GM19438 (cell line): ENCODE results near the gene DCAF12.

Experiments
- ATAC-seq: cut with Tn5 transposase; IDR thresholded peaks from one replicate; pipeline ENCODE4 v1.9.1; 2021; ENCODE audit warnings: low read depth; ENCODE audit not compliant: unreplicated experiment

Gene DCAF12

DNA sequence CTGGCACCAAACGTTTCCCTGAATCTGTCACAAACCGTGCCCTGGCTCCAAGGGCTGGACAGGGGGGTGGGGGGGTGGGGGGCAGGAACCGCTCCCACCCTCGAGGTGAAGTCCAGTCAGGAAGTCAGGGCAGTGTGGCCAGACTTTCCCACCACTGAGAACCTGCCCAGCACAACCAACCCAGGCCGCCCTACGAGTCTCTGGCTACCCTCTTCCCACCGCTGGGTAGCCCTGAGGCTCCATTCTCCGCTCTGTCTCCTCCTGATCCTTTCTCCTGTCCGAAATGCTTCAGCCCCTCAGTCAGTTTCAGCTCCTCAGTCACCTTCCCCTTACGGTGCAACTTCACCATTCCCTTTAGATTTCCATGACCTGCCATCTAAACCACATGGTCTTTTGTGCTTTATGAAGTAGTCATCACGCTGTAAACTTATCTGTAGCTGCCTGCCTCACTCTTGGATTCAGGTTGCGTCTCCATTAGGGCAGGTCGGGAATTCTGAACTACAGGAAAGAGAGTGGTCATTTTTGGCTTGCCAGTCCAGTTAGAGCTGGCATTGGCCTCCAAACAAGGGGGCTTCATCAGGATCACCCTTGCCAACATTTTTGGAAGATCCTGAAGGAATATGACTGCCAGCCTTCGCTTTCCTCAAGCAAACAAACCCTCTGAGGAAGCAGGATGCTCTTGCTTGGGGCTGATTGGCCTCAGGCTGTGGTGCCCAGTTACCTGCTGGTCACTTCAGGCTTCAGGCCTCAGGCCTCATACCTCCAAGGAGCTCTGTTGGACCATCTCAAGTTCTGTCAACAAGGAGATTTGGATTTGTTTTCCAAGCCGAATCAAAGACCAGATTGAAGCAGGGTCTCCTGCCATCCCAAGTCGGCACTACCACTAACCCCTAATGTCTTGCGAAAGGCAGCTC, 794 bp upstream of the DCAF12 start:
- ATAC-seq = no peak

DNA sequence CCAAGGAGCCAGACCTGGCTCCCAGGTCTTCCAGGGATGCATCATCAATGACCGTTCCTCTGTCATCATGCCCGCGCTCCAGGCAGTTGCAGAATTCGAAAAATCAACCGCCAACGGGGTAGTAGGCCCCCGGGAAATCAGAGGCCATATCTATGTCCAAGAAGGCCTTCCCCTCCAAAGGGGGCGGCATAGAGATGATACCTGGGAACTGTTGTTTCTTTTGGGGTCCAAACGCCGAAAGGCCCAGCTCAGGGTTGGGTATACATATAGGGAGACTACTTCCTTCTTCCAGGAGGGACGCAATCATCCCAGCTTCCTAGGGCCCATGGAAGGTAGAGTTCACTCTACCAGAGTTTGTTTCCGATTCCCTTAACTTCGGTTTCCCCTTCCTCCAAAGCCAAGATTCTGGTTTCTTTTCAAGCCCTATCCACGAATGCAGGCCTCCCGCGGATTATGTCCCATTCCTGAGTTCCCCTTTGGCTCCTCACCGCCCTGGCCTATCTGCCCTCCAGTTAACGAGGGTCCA, 754 bp downstream of the DCAF12 start:
- no peak for ATAC-seq

- no peak for ATAC-seq
These were observed 1.6 kb downstream of the DCAF12 start for GRCh38 chr9:34124926-34125325.

GRCh38 chr9:34124099-34124498, 2.4 kb downstream of the DCAF12 start:
- ATAC-seq = no peak

- ATAC-seq = no peak
These were observed 2.8 kb downstream of the DCAF12 start for GRCh38 chr9:34123682-34124081.

DNA sequence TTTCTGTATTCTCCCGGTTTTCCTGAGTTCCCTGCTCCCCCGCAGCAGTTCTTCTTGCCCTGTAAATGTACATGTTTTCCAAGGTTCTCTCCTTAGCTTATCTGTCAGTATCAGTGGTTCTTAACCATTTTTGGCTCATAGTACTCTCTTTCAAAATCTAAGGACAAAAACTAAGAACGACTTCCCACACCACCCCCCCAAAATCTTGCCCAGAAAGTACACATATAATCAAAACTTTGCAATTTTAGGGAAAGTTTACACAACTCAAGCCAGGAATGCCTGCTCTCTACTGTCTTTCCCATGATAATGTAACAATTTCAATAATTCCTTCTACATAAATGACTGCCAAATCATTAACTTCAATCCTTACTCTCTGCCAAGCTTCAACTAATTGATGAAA, 4.5 kb downstream of the DCAF12 start:
- no peak for ATAC-seq

- no peak for ATAC-seq
These were observed 6.8 kb downstream of the DCAF12 start for GRCh38 chr9:34119713-34120112.

DNA sequence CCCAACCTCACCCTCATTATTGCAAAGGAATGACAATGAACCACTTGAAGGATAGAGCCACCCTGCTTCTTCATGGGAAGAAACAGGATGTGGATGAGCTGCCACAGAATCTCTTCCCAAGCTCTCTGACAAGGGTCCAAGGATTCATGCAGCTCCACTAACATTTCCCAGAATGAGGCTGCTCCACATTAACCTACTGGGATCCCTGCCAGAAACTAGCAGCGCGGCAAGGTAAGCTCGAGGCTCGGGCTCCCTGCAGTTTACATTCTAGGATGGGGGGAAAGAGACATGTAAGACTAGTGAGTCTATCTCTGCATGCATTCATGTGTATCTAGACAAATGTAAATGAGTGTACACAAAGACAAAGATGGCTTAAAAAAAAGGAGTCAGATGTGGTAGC, 12.1 kb downstream of the DCAF12 start:
- ATAC-seq = no peak

GRCh38 chr9:34106110-34106509, 20.4 kb downstream of the DCAF12 start:
- no peak for ATAC-seq

- ATAC-seq = no peak
These were observed 23.7 kb downstream of the DCAF12 start for GRCh38 chr9:34102796-34103195.

DNA sequence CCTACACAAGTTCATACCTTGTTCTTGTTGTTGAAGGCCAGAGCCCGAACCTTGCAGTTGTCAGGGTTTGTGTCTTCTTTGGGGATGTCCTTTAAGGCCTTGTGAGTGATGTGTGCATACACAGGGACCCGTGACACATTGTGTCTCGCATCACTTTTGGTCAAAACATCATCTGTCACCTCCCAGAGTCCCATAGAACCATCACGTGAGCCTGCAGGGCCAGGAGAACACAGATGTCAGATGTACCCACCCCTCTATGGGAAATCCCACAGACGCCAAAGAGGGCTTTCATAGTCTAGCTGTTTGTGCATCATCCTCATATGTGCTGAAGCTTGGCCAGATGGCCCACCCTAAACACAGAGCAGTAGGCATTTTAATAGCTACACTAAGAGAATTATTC, 28.2 kb downstream of the DCAF12 start:
- no peak for ATAC-seq

- no peak for ATAC-seq
These were observed 28.6 kb downstream of the DCAF12 start for GRCh38 chr9:34097865-34098264.

DNA sequence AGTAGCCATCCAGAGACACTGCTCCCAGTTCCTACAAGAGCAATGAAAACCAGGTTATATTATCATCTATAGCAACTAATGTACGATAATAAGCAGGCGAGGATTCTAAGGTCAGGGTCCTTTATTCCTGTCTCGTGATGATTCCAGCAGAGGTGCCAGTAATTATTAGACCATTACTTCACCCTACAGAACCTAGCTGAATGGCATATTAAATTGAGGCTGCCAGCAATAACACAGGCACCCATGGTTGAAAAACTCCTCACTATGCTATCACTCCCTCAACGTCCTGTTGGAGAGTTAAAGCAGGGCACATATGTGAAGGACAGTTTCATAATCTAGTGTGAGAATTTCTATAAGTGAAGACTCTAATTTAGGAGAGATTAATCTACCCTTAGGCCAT, 29.7 kb downstream of the DCAF12 start:
- no peak for ATAC-seq

DNA sequence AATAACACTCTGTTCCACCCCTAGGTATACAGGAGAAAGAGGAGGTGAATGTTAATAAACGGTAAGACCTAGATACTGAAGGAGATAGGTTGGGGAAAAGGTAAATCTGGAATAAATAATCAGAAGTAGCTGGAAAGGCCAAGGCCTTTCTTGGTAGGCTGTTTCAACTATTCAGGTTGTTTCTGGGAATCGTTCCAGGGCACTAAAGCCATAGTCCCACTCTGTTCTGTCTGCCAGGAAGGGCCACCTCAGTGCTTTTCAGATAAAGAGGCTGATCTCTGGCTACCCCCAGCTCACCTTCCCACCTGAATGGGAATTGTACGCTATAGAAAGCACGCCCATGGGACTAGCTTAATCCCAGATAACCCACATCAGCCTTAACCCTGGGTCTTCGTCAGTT, 32.9 kb downstream of the DCAF12 start:
- no peak for ATAC-seq

GRCh38 chr9:34089311-34089710, 37.2 kb downstream of the DCAF12 start:
- ATAC-seq = no peak

DNA sequence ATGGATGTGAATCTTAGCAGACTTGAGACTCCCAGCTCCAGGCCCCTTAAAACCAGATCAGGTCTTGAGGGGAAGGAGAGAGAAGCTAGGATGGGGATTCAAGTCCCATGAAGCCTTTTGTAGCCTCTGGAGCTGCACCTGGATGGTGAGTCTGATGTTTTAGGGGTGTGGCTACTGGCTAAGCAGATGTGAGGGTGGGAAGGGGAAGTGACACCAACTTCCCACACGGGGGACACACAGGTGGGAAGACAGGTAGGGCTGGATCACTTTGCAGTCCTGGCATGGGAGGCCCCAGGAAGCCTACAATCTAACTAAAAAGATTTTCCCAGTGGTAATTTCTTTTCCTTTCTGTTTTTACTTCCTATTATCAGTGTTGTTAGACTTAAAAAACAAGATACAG, 39.1 kb downstream of the DCAF12 start:
- ATAC-seq = no peak

- no peak for ATAC-seq
These were observed 39.6 kb downstream of the DCAF12 start for GRCh38 chr9:34086864-34087263.

DNA sequence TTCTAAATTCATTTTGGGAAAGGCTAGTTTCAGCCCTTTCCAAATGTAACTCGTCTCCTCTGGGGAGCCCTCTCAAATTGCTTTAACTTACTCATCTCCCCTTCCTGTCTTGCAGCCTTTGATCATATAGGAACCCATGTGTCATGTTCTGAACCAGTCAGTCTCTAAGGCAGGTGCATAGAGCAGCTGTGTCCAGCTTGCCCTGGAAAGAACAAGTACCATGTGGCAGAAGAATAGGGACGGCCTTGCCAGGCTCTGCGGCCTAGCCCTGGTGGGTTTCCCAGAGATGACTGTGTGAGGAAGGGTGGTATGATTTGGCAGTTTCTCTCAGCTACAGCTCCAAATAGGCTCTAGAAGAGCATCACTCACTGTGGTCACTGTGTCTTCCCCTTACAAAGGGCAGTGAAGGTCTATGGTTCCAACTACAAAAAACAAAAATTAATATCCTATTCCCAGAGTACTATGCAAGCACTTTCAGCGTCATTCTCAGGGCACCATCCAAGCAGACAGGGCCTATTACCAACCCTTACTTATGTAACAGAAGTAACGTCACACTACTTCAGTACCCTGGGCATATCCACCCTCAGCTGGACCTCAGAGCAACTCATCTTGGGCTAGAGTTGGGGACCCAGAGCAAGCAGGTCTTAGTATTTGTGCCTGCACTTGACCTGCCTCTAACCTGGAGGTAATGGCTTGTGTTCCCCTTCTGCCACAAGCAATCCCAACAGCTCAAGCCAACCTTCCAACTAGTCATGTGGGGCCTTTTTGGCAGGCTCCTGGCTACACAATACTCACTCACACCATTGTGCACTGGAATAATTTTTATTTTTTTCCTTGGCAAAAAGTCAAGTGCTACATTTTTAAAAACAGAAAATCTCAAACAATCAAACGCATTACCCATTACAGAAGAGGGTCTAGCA, 40.7 kb downstream of the DCAF12 start:
- ATAC-seq = no peak

- ATAC-seq = no peak
These were observed 41.9 kb downstream of the DCAF12 start for GRCh38 chr9:34084562-34084961.

DNA sequence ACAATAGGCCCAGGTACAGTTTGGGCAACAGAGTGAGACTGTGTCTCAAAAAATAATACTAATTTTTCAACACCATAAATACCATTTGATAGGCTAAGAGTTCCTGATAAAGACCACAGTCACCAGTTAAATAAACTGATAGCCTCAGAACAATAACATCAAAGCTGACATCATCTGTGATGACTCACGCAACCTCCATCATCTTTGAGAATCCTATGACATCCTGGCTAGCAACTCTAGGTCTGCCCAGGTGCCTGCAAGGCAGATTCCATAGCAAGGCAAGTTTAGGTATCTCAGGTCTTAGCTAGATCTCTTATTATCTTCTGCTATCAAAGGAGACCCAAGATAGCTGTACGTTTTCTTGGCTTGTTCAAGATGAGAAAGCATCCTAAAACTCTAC, 47.3 kb downstream of the DCAF12 start:
- no peak for ATAC-seq

- no peak for ATAC-seq
These were observed 53.5 kb downstream of the DCAF12 start for GRCh38 chr9:34072868-34073590.
